Measurements from ENCODE around the gene PLXDC1. TPM values are rescaled to one million over a fixed set of nuclear protein-coding genes. Genes with fewer than 3 reads are reported as not detected.
A peak's percentile ranks its signal among the peaks of the same experiment; 100 is the strongest.
"Not testable (repeated sequence)": the region's sequence is repeated elsewhere in the genome, so short reads cannot be mapped to it uniquely, and the experiment has no call there.

Gene PLXDC1
- total and polyA plus RNA-seq, 2 experiments from 2014 or later = 0.28 to 0.91 TPM

DNA sequence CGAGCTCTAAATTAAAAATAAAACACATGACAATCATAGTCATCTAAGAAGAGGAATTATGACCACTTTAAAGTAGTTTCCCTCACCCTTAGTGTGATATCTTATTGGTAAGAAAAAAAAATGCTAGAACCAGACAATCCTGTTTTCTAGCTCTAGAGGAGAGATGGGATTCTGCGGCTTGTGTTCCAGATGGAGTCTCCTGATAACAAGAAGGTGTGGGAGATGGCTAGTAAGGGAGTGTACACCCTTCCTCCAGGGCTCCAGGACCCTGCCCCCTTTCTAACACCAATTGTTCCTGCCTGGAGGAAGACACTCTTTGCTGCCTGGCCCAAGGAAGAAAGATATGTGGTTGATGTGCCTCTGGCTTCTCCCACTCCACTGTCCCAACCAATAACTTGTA, 115.4 kb downstream of the PLXDC1 start (continued):
- TF ChIP-seq, protein P1, sequence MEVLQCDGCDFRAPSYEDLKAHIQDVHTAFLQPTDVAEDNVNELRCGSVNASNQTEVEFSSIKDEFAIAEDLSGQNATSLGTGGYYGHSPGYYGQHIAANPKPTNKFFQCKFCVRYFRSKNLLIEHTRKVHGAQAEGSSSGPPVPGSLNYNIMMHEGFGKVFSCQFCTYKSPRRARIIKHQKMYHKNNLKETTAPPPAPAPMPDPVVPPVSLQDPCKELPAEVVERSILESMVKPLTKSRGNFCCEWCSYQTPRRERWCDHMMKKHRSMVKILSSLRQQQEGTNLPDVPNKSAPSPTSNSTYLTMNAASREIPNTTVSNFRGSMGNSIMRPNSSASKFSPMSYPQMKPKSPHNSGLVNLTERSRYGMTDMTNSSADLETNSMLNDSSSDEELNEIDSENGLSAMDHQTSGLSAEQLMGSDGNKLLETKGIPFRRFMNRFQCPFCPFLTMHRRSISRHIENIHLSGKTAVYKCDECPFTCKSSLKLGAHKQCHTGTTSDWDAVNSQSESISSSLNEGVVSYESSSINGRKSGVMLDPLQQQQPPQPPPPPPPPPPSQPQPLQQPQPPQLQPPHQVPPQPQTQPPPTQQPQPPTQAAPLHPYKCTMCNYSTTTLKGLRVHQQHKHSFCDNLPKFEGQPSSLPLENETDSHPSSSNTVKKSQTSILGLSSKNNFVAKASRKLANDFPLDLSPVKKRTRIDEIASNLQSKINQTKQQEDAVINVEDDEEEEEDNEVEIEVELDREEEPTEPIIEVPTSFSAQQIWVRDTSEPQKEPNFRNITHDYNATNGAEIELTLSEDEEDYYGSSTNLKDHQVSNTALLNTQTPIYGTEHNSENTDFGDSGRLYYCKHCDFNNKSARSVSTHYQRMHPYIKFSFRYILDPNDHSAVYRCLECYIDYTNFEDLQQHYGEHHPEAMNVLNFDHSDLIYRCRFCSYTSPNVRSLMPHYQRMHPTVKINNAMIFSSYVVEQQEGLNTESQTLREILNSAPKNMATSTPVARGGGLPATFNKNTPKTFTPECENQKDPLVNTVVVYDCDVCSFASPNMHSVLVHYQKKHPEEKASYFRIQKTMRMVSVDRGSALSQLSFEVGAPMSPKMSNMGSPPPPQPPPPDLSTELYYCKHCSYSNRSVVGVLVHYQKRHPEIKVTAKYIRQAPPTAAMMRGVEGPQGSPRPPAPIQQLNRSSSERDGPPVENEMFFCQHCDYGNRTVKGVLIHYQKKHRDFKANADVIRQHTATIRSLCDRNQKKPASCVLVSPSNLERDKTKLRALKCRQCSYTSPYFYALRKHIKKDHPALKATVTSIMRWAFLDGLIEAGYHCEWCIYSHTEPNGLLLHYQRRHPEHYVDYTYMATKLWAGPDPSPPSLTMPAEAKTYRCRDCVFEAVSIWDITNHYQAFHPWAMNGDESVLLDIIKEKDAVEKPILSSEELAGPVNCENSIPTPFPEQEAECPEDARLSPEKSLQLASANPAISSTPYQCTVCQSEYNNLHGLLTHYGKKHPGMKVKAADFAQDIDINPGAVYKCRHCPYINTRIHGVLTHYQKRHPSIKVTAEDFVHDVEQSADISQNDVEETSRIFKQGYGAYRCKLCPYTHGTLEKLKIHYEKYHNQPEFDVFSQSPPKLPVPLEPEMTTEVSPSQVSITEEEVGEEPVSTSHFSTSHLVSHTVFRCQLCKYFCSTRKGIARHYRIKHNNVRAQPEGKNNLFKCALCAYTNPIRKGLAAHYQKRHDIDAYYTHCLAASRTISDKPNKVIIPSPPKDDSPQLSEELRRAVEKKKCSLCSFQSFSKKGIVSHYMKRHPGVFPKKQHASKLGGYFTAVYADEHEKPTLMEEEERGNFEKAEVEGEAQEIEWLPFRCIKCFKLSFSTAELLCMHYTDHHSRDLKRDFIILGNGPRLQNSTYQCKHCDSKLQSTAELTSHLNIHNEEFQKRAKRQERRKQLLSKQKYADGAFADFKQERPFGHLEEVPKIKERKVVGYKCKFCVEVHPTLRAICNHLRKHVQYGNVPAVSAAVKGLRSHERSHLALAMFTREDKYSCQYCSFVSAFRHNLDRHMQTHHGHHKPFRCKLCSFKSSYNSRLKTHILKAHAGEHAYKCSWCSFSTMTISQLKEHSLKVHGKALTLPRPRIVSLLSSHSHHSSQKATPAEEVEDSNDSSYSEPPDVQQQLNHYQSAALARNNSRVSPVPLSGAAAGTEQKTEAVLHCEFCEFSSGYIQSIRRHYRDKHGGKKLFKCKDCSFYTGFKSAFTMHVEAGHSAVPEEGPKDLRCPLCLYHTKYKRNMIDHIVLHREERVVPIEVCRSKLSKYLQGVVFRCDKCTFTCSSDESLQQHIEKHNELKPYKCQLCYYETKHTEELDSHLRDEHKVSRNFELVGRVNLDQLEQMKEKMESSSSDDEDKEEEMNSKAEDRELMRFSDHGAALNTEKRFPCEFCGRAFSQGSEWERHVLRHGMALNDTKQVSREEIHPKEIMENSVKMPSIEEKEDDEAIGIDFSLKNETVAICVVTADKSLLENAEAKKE (CRISPR knock-in tag; IDR thresholded peaks at IDR 0.05) = no peak
- no peak for TF ChIP-seq EZH2phosphoT487 (IDR thresholded peaks at IDR 0.05; ENCODE audit: unreplicated experiment)
- TF ChIP-seq, protein P2, sequence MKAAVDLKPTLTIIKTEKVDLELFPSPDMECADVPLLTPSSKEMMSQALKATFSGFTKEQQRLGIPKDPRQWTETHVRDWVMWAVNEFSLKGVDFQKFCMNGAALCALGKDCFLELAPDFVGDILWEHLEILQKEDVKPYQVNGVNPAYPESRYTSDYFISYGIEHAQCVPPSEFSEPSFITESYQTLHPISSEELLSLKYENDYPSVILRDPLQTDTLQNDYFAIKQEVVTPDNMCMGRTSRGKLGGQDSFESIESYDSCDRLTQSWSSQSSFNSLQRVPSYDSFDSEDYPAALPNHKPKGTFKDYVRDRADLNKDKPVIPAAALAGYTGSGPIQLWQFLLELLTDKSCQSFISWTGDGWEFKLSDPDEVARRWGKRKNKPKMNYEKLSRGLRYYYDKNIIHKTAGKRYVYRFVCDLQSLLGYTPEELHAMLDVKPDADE (IDR thresholded peaks at IDR 0.05) = no peak

DNA sequence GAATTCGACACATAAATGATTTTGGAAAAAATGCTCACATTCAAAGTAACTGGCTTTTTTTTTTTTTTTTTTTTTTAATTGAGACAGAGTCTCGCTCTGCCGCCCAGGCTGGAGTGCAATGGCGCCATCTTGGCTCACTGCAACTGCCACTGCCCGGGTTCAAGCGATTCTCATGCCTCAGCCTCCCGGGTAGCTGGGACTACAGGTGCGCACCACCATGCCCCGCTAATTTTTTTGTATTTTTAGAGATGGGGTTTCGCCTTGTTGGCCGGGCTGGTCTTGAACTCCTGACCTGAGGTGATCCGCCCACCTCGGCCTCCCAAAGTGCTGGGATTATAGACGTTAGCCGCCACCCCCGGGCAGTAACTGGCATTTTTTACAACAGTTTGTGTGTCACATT, 115.9 kb downstream of the PLXDC1 start:
- H3K27me3 ChIP-seq (ENCODE audit: insufficient read depth); ATAC-seq; H3K27ac ChIP-seq (ENCODE audit: low read depth); H3K4me3 Mint-ChIP-seq; H3K4me2 ChIP-seq; H3F3A ChIP-seq (replicated peaks; ENCODE audit: low read depth); H3K4me1 Mint-ChIP-seq; H2AFZ ChIP-seq; H3K9me2 ChIP-seq (ENCODE audit: insufficient read depth); H3K9me3 Mint-ChIP-seq; H3K79me2 ChIP-seq (replicated peaks; ENCODE audit: insufficient read depth); H3K27me3 Mint-ChIP-seq (ENCODE audit: insufficient read depth, low read depth, poor library complexity); H3K4me3 ChIP-seq; H3K4me1 ChIP-seq (ENCODE audit: insufficient read depth); DNase-seq (ENCODE audit: low spot score); H3K36me3 ChIP-seq (ENCODE audit: insufficient read depth); H3K36me3 Mint-ChIP-seq (ENCODE audit: low read depth); H4K20me1 ChIP-seq (replicated peaks; ENCODE audit: insufficient read depth); H3K27ac Mint-ChIP-seq: not testable (repeated sequence)
- TF ChIP-seq, protein P3, sequence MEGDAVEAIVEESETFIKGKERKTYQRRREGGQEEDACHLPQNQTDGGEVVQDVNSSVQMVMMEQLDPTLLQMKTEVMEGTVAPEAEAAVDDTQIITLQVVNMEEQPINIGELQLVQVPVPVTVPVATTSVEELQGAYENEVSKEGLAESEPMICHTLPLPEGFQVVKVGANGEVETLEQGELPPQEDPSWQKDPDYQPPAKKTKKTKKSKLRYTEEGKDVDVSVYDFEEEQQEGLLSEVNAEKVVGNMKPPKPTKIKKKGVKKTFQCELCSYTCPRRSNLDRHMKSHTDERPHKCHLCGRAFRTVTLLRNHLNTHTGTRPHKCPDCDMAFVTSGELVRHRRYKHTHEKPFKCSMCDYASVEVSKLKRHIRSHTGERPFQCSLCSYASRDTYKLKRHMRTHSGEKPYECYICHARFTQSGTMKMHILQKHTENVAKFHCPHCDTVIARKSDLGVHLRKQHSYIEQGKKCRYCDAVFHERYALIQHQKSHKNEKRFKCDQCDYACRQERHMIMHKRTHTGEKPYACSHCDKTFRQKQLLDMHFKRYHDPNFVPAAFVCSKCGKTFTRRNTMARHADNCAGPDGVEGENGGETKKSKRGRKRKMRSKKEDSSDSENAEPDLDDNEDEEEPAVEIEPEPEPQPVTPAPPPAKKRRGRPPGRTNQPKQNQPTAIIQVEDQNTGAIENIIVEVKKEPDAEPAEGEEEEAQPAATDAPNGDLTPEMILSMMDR (conservative IDR thresholded peaks at IDR 0.05; ENCODE audit: low read depth in 2 of 2) = peak in 1 of 2 experiments; percentile 11; a peak in 1 of 4 replicates
